ENCODE results near the gene FSD2. TPM values are rescaled to one million over a fixed set of nuclear protein-coding genes. Genes with fewer than 3 reads are reported as not detected.

FSD2 gene
- total and polyA plus RNA-seq, 2 experiments from 2014 or later: 0.18 TPM; not detected in 1

DNA sequence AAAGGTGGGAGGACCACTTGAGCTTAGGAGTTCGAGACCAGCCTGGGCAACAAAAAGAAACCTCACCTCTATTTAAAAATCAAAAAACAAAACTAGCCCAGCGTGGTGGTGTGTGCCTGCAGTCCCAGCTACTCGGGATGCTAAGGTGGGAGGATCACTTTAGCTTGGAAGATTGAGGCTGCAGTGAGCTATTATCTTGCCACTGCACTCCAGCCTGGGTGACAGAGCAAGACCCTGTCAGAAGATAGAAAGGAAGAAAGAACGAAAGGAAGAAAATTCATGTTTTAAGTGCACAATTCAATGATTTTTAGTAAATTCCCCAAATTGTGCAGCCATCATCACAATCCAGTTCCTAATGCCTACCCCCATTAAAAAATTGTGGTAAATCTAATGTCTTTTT is 7.8 kb downstream of the FSD2 start (continued):
- TF ChIP-seq, protein P1, sequence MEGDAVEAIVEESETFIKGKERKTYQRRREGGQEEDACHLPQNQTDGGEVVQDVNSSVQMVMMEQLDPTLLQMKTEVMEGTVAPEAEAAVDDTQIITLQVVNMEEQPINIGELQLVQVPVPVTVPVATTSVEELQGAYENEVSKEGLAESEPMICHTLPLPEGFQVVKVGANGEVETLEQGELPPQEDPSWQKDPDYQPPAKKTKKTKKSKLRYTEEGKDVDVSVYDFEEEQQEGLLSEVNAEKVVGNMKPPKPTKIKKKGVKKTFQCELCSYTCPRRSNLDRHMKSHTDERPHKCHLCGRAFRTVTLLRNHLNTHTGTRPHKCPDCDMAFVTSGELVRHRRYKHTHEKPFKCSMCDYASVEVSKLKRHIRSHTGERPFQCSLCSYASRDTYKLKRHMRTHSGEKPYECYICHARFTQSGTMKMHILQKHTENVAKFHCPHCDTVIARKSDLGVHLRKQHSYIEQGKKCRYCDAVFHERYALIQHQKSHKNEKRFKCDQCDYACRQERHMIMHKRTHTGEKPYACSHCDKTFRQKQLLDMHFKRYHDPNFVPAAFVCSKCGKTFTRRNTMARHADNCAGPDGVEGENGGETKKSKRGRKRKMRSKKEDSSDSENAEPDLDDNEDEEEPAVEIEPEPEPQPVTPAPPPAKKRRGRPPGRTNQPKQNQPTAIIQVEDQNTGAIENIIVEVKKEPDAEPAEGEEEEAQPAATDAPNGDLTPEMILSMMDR (conservative IDR thresholded peaks at IDR 0.05; ENCODE audit: low read depth in 2 of 2): no peak
- TF ChIP-seq POLR2AphosphoS5 (IDR thresholded peaks at IDR 0.05; ENCODE audit: low read depth) (no peak), EZH2phosphoT487 (IDR thresholded peaks at IDR 0.05; ENCODE audit: unreplicated experiment) (no peak)
- TF ChIP-seq, protein P2, sequence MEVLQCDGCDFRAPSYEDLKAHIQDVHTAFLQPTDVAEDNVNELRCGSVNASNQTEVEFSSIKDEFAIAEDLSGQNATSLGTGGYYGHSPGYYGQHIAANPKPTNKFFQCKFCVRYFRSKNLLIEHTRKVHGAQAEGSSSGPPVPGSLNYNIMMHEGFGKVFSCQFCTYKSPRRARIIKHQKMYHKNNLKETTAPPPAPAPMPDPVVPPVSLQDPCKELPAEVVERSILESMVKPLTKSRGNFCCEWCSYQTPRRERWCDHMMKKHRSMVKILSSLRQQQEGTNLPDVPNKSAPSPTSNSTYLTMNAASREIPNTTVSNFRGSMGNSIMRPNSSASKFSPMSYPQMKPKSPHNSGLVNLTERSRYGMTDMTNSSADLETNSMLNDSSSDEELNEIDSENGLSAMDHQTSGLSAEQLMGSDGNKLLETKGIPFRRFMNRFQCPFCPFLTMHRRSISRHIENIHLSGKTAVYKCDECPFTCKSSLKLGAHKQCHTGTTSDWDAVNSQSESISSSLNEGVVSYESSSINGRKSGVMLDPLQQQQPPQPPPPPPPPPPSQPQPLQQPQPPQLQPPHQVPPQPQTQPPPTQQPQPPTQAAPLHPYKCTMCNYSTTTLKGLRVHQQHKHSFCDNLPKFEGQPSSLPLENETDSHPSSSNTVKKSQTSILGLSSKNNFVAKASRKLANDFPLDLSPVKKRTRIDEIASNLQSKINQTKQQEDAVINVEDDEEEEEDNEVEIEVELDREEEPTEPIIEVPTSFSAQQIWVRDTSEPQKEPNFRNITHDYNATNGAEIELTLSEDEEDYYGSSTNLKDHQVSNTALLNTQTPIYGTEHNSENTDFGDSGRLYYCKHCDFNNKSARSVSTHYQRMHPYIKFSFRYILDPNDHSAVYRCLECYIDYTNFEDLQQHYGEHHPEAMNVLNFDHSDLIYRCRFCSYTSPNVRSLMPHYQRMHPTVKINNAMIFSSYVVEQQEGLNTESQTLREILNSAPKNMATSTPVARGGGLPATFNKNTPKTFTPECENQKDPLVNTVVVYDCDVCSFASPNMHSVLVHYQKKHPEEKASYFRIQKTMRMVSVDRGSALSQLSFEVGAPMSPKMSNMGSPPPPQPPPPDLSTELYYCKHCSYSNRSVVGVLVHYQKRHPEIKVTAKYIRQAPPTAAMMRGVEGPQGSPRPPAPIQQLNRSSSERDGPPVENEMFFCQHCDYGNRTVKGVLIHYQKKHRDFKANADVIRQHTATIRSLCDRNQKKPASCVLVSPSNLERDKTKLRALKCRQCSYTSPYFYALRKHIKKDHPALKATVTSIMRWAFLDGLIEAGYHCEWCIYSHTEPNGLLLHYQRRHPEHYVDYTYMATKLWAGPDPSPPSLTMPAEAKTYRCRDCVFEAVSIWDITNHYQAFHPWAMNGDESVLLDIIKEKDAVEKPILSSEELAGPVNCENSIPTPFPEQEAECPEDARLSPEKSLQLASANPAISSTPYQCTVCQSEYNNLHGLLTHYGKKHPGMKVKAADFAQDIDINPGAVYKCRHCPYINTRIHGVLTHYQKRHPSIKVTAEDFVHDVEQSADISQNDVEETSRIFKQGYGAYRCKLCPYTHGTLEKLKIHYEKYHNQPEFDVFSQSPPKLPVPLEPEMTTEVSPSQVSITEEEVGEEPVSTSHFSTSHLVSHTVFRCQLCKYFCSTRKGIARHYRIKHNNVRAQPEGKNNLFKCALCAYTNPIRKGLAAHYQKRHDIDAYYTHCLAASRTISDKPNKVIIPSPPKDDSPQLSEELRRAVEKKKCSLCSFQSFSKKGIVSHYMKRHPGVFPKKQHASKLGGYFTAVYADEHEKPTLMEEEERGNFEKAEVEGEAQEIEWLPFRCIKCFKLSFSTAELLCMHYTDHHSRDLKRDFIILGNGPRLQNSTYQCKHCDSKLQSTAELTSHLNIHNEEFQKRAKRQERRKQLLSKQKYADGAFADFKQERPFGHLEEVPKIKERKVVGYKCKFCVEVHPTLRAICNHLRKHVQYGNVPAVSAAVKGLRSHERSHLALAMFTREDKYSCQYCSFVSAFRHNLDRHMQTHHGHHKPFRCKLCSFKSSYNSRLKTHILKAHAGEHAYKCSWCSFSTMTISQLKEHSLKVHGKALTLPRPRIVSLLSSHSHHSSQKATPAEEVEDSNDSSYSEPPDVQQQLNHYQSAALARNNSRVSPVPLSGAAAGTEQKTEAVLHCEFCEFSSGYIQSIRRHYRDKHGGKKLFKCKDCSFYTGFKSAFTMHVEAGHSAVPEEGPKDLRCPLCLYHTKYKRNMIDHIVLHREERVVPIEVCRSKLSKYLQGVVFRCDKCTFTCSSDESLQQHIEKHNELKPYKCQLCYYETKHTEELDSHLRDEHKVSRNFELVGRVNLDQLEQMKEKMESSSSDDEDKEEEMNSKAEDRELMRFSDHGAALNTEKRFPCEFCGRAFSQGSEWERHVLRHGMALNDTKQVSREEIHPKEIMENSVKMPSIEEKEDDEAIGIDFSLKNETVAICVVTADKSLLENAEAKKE (CRISPR knock-in tag; IDR thresholded peaks at IDR 0.05): no peak

DNA sequence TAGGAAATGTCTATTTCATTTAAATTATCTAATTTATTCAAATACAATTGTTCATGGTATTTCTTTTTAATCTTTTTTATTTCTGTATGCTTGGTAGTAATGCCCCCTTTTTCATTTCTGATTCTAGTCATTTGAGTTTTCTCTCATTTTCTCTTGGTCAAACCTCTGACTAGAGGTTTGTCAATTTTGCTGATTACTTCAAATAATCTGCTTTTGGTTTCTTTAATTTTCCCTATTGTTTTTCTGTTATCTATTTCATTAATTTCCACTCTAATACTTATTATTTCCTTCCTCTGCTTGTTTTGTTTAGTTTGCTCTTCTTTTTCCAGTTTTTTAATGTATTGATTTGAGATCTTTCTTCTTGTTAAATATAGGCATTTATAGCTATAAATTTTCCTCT is 12.1 kb downstream of the FSD2 start:
- Histone ChIP-seq H4K20me1 (replicated peaks; ENCODE audit: insufficient read depth) (no peaks in the 10 kb centered on the region), H3K27ac (ENCODE audit: low read depth) (no peak overlapping the region), H3K27me3 (ENCODE audit: insufficient read depth) (no peaks in the 10 kb centered on the region), H3K4me2 (no peak overlapping the region), H3K9me2 (ENCODE audit: insufficient read depth) (no peaks in the 10 kb centered on the region), H2AFZ (no peak overlapping the region), H3K79me2 (replicated peaks; ENCODE audit: insufficient read depth) (no peaks in the 10 kb centered on the region), H3K4me3 (no peak overlapping the region), H3F3A (replicated peaks; ENCODE audit: low read depth) (no peaks in the 10 kb centered on the region), H3K4me1 (ENCODE audit: insufficient read depth) (no peaks in the 10 kb centered on the region), H3K36me3 (ENCODE audit: insufficient read depth) (no peaks in the 10 kb centered on the region)
- H3K36me3 Mint-ChIP-seq (ENCODE audit: low read depth): no peaks in the 10 kb centered on the region
- no peaks in the 10 kb centered on the region; the same call in 2 of the 3 replicates for H3K9me3 Mint-ChIP-seq
- H3K4me3 Mint-ChIP-seq: no peak overlapping the region
- H3K27ac Mint-ChIP-seq: no peak overlapping the region
- ATAC-seq: no peak
- H3K27me3 Mint-ChIP-seq (ENCODE audit: insufficient read depth, low read depth, poor library complexity): no peaks in the 10 kb centered on the region
- H3K4me1 Mint-ChIP-seq: no peaks in the 10 kb centered on the region
- DNase-seq (ENCODE audit: low spot score): no peak
- TF ChIP-seq CREB1 (CRISPR knock-in tag; IDR thresholded peaks at IDR 0.05; ENCODE audit: low read depth): no peak
- TF ChIP-seq, protein P3, sequence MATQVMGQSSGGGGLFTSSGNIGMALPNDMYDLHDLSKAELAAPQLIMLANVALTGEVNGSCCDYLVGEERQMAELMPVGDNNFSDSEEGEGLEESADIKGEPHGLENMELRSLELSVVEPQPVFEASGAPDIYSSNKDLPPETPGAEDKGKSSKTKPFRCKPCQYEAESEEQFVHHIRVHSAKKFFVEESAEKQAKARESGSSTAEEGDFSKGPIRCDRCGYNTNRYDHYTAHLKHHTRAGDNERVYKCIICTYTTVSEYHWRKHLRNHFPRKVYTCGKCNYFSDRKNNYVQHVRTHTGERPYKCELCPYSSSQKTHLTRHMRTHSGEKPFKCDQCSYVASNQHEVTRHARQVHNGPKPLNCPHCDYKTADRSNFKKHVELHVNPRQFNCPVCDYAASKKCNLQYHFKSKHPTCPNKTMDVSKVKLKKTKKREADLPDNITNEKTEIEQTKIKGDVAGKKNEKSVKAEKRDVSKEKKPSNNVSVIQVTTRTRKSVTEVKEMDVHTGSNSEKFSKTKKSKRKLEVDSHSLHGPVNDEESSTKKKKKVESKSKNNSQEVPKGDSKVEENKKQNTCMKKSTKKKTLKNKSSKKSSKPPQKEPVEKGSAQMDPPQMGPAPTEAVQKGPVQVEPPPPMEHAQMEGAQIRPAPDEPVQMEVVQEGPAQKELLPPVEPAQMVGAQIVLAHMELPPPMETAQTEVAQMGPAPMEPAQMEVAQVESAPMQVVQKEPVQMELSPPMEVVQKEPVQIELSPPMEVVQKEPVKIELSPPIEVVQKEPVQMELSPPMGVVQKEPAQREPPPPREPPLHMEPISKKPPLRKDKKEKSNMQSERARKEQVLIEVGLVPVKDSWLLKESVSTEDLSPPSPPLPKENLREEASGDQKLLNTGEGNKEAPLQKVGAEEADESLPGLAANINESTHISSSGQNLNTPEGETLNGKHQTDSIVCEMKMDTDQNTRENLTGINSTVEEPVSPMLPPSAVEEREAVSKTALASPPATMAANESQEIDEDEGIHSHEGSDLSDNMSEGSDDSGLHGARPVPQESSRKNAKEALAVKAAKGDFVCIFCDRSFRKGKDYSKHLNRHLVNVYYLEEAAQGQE (IDR thresholded peaks at IDR 0.05; ENCODE audit: unreplicated experiment): no peak

Measured in GM23338 (cell line).